ENCODE results near the gene UNC13D.
"Not testable (repeated sequence)": the region's sequence is repeated elsewhere in the genome, so short reads cannot be mapped to it uniquely, and the experiment has no call there.

The UNC13D gene
- total RNA-seq = 190 reads per million, percentile 92 among the genes with 10 or more reads in this experiment

- DNase-seq = peak; percentile 58
Measured at GRCh38 chr17:75843577-75844529, at the start of gene UNC13D. TSS of gene UNC13D (minus strand) at chr17:75844404. CDS start at chr17:75844337, 67 bp downstream.

DNA sequence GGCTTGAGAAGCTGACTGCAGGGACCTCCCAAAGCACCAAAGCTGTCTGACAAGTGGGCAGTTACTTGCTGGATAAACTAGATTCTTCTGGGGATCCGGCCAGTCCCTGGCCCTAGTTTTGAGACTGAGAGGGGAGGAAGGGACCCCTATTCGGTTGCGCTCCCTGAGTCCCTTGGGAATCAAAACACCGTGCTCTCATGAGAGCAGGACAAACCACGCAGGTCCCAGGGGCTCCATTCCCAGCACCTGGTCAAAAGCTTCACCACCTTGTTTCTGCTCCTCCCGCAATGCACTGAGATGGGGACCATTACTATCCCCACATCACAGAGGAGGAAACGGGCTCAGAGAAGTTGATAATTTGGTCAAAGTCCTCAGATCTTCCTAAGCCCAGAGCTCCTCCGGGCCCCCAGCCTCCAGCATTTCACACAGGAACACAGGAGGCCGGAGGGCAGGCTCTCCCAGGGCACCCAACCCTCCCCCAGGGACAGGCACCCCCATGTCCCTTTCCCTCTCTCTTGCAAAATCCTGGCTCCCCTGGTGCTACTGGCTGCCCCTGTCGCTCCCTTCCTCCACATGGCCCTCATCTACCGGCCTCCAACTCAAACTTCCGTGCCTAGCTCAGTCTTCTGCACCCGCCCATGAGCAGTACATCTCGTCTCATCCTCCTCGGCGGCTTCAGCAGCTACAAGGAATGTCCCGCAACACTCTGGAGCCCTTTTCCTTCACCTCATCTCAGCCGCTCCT is 49.3 kb upstream of the UNC13D start:
- no peak for DNase-seq

DNA sequence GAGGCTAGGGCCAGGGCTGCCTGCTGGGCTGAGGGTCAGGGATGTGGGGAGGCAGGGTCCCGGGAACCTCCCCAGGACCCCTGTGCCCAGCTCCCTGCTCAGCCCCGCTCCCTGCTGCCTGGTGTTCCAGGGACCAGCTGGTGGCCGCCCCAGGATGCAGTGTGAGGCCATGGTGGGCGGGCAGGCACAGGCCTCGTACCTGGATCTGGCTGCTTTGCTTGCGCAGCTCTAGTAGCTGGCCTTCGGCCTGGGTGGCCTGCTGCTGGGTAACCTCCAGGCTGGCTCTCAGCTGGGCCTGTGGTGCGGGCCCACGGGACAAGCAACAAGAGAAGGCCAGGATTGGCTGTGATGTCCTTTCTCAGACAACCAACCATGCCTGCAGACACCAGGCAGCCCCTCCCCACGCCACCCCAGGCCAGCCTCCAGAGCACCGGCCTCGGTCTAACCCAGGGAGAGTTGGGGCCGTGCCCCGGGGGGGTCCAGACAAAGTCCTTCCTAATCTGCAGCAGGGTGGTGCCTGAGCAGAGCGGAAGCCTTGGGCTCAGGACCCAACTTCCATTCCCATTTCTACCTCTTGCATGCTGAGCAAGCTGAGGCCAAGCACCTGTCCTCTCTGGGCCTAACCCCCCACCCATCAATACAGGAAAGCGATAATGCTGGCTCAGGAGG is 48.5 kb upstream of the UNC13D start:
- no peak for DNase-seq

GRCh38 chr17:75891605-75892555 is 47.7 kb upstream of the UNC13D start:
- no peak for DNase-seq

GRCh38 chr17:75891022-75891604 is 46.9 kb upstream of the UNC13D start:
- no peak for DNase-seq

GRCh38 chr17:75889454-75889853 is 45.2 kb upstream of the UNC13D start:
- no peak for DNase-seq

DNA sequence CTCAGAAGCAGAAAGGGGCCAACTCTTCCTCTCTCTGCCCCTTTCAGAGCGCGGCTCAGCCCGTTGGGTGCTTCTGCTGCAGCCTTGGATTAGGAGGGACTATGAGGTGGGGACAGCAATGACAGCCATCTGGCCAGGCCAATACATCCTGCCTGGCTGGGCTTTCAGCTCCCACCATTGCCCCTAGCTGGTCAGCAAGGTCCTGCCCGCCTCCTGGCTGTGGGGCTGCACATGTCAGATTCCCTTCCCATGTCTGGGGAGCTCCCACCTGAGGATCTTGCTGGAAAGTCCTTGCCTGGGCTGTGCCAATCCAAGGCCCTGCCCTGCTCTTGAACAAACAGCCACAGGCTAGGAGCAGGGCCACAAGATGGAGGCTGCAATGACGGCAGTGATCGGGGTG is 44.3 kb upstream of the UNC13D start:
- DNase-seq = no peak

DNA sequence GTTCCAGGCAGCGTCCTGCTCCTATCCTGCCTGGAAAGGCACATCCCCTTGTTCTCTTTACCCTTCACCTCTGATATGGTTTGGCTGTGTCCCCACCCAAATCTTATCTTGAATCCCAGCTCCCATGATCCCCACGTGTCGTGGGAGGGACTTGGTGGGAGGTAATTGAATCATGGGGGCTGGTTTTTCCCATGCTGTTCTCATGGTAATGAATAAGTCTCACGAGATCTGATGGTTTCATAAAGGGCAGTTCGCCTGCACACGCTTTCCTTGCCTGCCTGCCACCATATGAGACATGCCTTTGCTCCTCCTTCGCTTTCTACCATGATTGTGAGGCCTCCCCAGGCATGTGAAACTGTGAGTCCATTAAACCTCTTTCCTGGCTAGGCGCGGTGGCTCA is 41.7 kb upstream of the UNC13D start:
- not testable (repeated sequence) for DNase-seq

DNA sequence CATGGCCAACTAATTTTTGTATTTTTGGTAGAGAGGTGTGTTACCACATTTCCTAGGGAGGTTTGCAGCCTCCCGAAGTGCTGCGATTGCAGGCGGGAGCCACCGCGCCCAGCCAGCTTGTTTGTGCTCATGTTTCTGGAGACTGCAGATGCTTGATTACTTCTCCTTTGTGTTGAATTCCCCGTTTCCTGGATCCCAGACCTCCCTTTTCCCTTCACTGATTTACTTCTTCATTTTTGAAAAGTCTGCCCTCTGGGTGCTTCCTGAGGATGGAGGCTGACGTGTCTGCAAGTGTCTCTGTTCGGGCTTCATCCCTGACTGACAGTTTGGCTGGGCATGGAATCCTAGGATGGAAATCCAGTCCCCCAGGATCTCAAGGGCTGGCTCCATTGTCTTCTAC is 41.2 kb upstream of the UNC13D start:
- DNase-seq = no peak

GRCh38 chr17:75881678-75882454 is 37.7 kb upstream of the UNC13D start:
- no peak for DNase-seq

DNA sequence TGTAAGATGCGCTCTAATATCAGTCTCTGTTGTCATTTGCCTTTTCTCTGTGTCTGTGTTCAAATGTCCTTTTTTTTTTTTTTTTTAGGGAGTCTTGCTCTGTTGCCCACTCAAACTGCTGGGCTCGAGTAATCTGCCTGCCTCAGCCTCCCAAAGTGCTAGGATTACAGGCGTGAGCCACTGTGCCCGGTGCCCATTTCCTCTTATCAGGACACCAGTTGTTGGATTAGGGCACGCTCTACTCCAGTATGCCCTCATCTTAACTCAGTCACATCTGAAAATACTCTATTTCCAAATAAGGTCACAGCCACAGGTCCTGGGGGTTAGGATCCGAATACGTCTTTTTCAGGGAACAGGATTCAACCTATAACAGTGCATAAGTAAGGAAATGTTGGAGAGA is 36.1 kb upstream of the UNC13D start:
- no peak for DNase-seq

- DNase-seq = no peak
Measured at GRCh38 chr17:75878174-75878998, 34.2 kb upstream of the UNC13D start, which contains the start of gene TRIM47. TSS of gene TRIM47 (minus strand) at chr17:75878581. CDS start at chr17:75878548, 33 bp downstream.

- DNase-seq = peak; percentile 59
Measured at GRCh38 chr17:75877752-75878173, 33.6 kb upstream of the UNC13D start.

DNA sequence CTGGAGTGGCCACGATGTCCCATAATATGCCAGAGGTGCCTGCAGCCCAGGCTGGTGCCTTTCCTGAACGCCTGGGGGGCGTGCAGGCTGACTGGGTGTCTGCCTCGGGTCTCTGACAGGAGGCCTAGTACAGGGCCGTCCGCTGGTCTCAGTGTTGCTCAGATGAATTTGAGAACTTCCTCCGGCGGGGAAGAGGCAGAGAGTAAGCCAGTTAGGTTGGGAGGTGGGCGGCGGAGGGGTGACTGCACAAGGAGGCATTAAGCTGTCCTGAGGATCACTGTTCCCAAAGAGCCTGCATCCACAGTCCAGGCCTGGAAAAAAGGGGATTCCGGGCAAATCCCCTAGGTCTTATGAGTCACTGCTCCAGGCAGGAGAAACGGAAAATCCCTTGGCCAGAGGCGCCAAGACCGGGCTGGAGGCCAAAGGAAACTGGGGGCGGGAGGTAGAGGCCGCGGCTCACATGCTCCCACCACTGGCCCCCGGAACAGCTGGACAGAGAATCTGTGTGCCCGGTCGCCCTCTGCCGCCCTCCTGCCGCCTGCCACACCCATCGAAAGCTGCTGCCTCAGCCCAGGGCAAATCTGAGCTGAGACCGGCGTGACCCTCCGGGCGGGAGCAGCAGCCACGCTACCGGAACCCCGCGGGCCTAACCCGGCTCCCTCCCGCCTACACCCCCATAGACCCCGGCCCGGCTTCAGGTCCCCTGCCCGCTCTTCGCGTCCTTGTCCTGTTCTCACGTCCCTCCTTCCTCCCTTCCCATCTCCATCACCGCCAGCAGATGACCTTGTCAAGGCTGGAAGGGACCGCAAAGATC is 32.9 kb upstream of the UNC13D start:
- DNase-seq = no peak

- peak; percentile 73 for DNase-seq
Measured at GRCh38 chr17:75876190-75876937, 32.2 kb upstream of the UNC13D start.

DNA sequence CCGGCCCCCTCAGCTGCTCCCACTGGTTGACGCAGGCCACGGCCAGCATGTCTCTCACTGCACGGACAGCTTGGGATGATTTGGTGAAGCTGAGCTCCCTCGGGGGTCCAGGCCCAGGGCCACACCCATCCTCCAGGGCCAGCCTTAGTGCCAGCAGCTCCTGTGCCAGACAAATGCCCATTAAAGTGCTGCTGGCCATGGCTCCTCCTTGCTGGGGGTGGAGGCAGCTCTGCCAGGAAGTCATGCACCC is 31.7 kb upstream of the UNC13D start:
- DNase-seq = no peak

DNA sequence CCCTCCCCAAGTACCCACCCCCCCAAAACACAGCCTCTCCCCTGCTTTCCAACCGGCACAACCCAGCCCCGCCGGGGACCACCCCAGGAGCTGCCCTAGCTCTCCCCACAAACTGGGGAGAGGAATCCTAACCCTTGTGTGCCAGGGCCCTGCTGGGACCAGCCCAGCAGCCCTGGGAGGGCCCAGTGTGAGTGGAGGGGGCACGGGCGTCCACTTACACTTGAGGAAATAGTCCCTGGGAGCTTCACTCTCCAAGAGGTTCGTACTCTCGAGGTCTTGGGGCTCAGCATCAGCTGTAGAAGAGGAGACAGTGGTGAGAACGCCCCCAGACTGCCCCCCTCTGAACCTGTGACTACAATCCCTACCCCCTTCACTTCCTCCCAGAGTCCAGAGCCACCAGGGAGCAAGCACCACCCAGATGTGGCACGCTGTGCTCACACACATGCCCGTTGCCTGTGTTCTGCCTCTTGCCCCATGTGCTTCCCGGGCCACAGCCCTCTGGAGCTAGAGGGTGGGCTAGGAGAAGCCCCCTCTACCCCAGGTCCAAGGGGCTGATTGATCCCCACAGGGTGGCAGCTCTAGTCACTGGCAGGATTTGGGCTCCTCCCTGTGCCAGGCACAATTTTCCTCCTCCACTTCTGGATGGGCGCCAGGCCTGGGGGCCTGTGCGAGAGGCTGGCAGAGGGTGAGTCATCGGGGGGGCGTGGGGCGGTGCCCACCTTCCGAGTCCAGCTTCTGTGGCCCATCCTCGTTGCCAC is 31.2 kb upstream of the UNC13D start:
- DNase-seq = no peak
